Breast epithelium (tissue), 3 donors: ENCODE data around the gene HLA-DQB2.

Experiments
- CTCF ChIP-seq, 3 donors: fragments of 450-650 bp; IDR thresholded peaks; one replicate each; pipeline ENCODE4 v1.5.1; 2016 to 2017; ENCODE audit warnings: antibody characterized with exemption in 3 of 3, mild to moderate bottlenecking in 3 of 3, moderate library complexity in 3 of 3
- POLR2A ChIP-seq: fragments of 450-650 bp; IDR thresholded peaks from one replicate; pipeline ENCODE4 v1.6.1; 2016; ENCODE audit warnings: antibody characterized with exemption, mild to moderate bottlenecking, moderate library complexity
- POLR2AphosphoS5 ChIP-seq, 3 donors: sonication (generic); formaldehyde crosslinking; IDR thresholded peaks; one replicate each; pipeline ENCODE4 v1.6.1; 2017; ENCODE audit warnings: antibody characterized with exemption in 3 of 3

GRCh38 chr6:32774426-32774825, 11.1 kb upstream of the HLA-DQB2 start:
- TF ChIP-seq CTCF (IDR thresholded peaks at IDR 0.05) (no peak), POLR2A (no peak), POLR2AphosphoS5 (IDR thresholded peaks at IDR 0.05) (no peak)
